GM15510 (cell line): ENCODE measurements around the gene KMT2A.

Experiments
- POLR2A ChIP-seq: IDR thresholded peaks from 3 replicates; pipeline ENCODE4 v1.6.1; 2011; ENCODE audit warnings: borderline replicate concordance; ENCODE audit not compliant: insufficient read length; ENCODE audit errors: extremely low read depth

The KMT2A gene

DNA sequence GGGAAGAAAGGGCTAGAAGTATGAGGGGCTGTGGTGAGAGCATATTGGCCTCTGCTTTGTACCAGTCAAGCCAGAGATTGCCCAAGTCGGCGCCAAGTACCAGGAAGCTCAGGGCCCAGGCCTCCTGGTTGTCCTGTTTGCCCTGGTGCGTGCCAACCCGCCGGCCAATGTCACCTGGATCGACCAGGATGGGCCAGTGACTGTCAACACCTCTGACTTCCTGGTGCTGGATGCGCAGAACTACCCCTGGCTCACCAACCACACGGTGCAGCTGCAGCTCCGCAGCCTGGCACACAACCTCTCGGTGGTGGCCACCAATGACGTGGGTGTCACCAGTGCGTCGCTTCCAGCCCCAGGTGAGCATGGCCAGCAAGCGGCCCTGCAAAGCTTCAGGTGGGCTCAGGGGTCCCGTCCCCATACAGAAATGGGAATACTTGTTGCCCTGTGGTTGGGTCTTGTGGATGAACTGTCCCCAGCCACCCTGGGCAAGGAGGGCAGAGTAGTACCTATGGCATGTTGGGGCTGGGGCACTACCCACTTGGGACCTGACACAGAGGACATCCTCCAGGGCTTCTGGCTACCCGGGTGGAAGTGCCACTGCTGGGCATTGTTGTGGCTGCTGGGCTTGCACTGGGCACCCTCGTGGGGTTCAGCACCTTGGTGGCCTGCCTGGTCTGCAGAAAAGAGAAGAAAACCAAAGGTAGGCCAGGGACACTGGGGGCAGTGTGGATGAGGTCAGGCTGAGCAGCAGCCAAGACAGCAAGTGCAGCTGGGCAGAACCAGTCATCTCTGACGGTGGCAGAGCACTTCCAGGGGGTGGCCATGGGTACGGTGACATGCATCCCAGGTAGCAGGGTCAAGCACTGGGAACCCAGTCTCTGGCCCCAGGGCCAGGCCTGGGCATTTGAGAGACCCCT lies 96.8 kb downstream of the KMT2A start:
- TF ChIP-seq POLR2A, result no peak

DNA sequence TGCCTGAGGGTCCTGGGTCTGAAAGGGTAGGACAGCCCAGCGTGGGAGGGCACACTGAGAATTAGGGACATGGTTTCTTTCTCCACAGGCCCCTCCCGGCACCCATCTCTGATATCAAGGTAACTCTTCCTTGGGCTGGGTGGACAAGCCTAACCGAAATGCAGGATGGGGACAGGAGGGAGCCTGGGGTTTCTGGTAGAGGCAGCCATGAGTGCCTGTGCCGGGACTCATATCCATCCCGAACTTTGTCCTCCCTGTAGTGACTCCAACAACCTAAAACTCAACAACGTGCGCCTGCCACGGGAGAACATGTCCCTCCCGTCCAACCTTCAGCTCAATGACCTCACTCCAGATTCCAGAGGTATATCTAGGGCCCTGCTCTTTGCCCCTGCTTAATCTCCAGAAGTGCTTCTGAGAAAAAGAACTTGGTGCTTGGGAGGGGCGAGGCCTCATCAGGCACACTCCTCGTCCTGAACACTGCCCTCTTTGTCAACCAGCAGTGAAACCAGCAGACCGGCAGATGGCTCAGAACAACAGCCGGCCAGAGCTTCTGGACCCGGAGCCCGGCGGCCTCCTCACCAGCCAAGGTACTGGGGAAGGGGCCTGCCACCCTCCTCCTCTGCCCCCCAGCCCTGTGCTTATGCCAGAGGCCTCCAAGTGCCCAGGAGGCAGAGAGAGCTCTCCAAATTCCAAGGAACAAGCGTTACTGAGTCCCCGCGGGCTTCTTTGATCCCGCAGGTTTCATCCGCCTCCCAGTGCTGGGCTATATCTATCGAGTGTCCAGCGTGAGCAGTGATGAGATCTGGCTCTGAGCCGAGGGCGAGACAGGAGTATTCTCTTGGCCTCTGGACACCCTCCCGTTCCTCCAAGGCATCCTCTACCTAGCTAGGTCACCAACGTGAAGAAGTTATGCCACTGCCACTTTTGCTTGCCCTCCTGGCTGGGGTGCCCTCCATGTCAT lies 97.8 kb downstream of the KMT2A start:
- no peak for TF ChIP-seq POLR2A

GRCh38 chr11:118535261-118535660 lies 99.0 kb downstream of the KMT2A start:
- TF ChIP-seq POLR2A, result no peak

DNA sequence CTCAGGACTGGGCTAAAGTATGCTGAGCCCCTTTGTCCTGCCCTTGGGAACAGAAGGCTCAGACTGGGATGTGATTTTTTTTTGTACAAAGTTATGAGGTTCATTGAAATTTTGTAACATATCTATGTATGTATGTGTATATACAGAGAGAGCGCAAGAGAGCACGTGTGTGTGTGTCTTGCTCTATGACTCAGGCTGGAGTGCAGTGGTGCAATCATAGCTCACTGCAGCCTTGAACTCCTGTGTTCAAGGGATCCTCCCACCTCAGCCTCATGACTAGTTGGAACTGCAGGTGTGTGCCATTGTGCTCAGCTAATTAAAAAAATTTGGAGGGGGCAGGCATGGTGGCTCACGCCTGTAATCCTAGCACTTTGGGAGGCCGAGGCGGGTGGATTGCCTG lies 100.4 kb downstream of the KMT2A start:
- no peak for TF ChIP-seq POLR2A

DNA sequence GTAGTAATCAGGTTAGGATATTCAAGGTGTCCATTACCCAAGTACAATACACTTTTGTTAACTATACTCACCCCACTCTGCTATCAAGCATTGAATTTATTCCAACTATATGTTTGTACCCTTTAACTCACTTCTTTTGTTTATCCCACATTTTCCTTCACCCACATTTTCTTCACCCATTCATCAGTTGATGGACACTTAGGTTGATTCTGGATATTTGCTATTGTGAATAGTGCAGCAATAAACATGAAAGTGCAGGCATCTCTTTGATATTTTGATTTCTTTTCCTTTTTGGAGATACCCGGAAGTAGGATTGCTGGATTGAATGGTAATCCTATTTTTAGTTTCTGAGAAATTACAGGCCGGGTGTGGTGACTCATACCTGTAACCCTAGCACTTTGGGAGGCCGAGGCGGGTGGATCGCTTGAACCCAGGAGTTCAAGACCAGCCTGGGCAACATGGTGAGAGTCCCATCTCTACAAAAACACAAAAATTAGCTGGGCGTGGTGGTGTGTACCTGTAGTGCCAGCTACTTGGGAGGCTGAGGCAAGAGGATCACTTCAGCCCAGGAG lies 101.2 kb downstream of the KMT2A start:
- TF ChIP-seq POLR2A, result no peak

- TF ChIP-seq POLR2A, result no peak
Observed at GRCh38 chr11:118544010-118544646, 107.8 kb downstream of the KMT2A start.

GRCh38 chr11:118544647-118545010 lies 108.3 kb downstream of the KMT2A start:
- TF ChIP-seq POLR2A, result no peak

DNA sequence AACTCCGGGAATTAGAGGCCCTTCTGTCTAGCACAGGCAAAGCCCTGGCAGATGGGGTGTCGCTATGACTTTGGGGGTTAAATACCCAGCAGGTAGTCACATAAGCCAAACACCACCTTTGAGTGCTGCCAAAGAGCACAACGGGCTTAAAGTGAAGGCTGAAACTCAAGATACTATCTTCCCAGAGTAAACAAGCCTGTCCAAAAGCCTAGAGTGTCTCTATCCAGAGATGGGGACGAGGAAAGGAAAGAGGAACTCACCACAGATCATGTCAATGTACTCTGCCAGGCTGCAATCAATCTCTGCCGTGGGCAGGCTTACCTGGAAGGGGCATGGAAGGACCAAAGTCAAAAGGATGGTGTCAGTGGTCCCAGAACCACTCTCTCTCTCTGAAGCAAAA lies 109.2 kb downstream of the KMT2A start:
- TF ChIP-seq POLR2A, result no peak

GRCh38 chr11:118547132-118547531 lies 110.8 kb downstream of the KMT2A start:
- TF ChIP-seq POLR2A, result no peak

- TF ChIP-seq POLR2A, result no peak
Observed at GRCh38 chr11:118552341-118552740, 116.0 kb downstream of the KMT2A start.

DNA sequence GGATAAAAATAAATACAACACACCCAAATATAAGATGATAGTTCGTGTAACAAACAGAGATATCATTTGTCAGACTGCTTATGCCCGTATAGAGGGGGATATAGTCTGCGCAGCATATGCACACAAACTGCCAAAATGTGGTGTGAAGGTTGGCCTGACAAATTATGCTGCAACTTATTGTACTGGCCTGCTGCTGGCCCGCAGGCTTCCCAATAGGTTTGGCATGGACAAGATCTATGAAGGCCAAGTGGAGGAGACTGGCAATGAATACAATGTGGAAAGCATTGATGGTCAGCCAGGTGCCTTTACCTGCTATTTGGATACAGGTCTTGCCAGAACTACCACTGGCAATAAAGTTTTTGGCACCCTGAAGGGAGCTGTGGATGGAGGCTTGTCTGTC lies 124.5 kb downstream of the KMT2A start:
- no peak for TF ChIP-seq POLR2A

- no peak for TF ChIP-seq POLR2A
Observed at GRCh38 chr11:118565051-118565450, 128.8 kb downstream of the KMT2A start.

GRCh38 chr11:118569670-118570069 lies 133.4 kb downstream of the KMT2A start:
- no peak for TF ChIP-seq POLR2A

DNA sequence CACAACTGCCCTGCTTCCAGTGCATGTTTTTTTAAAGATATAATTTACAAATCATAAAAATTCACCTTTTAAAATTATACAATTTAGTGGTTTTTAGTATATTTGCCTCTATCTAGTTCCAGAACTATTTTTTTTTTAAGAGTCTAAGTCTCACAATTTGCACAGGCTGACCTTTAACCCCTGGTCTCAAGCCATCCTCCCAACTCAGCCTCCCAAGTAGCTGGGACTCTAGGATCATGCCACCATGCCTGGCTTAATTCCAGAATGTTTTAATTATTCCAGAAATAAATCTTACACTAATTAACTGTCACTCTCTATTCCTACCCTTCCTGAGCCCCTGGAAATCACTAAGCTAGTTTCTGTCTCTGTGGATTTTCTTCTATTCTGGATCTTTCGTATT lies 134.5 kb downstream of the KMT2A start:
- TF ChIP-seq POLR2A, result no peak

- TF ChIP-seq POLR2A, result peak; percentile 90
Observed at GRCh38 chr11:118572061-118572980, 136.0 kb downstream of the KMT2A start, which contains the start of gene ARCN1. Gene ARCN1, plus strand, starts transcription at chr11:118572409. Its CDS starts 139 bp downstream, at chr11:118572548.
